Aorta (tissue), 5 donors: Measurements from ENCODE around the gene B4GALT3. TPM values are rescaled to one million over a fixed set of nuclear protein-coding genes. Genes with fewer than 3 reads are reported as not detected.

Experiments used
- ATAC-seq: fragments of 200-7000 bp; cut with Tn5 transposase; one replicate; pipeline ENCODE4 v1.9.1; 2022; ENCODE audit warnings: moderate library complexity; ENCODE audit not compliant: low FRiP score
- DNase-seq, 2 donors: peaks; one replicate each; pipeline ENCODE4 v3.0.0-alpha.2; 2020
- H3K27ac ChIP-seq, 2 donors: one replicate each; pipeline ENCODE4 v1.5.1; 2013; ENCODE audit warnings: low read length in 2 of 2, mild to moderate bottlenecking in 2 of 2, moderate library complexity in 2 of 2, control low read depth in 1 of 2, inconsistent platforms in 1 of 2, low read depth in 1 of 2
- H3K27me3 ChIP-seq, 2 donors: one replicate each; pipeline ENCODE4 v1.6.1; 2013; ENCODE audit warnings: control low read depth in 1 of 2, low read length in 1 of 2, mild to moderate bottlenecking in 1 of 2, moderate library complexity in 1 of 2; ENCODE audit not compliant: insufficient read depth in 2 of 2, control insufficient read depth in 1 of 2
- H3K36me3 ChIP-seq, 2 donors: one replicate each; pipeline ENCODE4 v1.6.1; 2013; ENCODE audit warnings: control low read depth in 1 of 2, low read length in 1 of 2, mild to moderate bottlenecking in 1 of 2; ENCODE audit not compliant: insufficient read depth in 2 of 2, control insufficient read depth in 1 of 2
- H3K4me1 ChIP-seq, 2 donors: one replicate each; pipeline ENCODE4 v1.6.1; 2013; ENCODE audit warnings: low read length in 2 of 2, control low read depth in 1 of 2, mild to moderate bottlenecking in 1 of 2, moderate library complexity in 1 of 2; ENCODE audit not compliant: insufficient read depth in 2 of 2, control insufficient read depth in 1 of 2
- H3K4me3 ChIP-seq, 2 donors: one replicate each; pipeline ENCODE4 v1.5.1; 2013; ENCODE audit warnings: low read length in 2 of 2, control low read depth in 1 of 2, mild to moderate bottlenecking in 1 of 2
- H3K9me3 ChIP-seq: one replicate; pipeline ENCODE4 v1.6.1; 2013; ENCODE audit warnings: mild to moderate bottlenecking, low read length; ENCODE audit not compliant: control insufficient read depth
- WGBS, 2 donors: extraction: QIAGEN DNeasy Blood & Tissue Kit; methylation state at CpG; one replicate each; pipeline ENCODE4 v1.1.7; 2013; 5-methylcytosine and 5-hydroxymethylcytosine counted together
- intact Hi-C, 2 donors: fragments of 100-400 bp; cut with DNase I; formaldehyde crosslinking; loops; one replicate each; pipeline versions ENCODE4 v1.14.2 to v1.15.0; 2022
- polyA plus RNA-seq, 2 donors: library from polyadenylated mRNA; stranded (reverse); fragments of 200-250 nt; gene quantifications; one replicate each; pipeline ENCODE4 v1.2.3, GENCODE V29; 2013
- total RNA-seq, 2 donors: library from RNA; stranded (reverse); fragmentation: NEBNext Ultra II Directional; extraction: Animal tissue kit (Norgen Biotek cat#: 25700); gene quantifications; one replicate each; pipeline ENCODE4 v1.2.1, GENCODE V29; 2021
- donor health status: healthy with polysubstance abuse.
- donor health status: Bipolar disorder and iron deficiency.
- donor health status: DM: no; HTN: no; CAD: no.
- donor health status: DM: no; HTN: no; CAD: no.
- donor health status: DM: yes; HTN: yes; CAD: no.

Gene B4GALT3
- total and polyA plus RNA-seq, 4 donors, result 13.9 to 29.8 (median 24.9) TPM

GRCh38 chr1:161157867-161158266, 19.4 kb downstream of the B4GALT3 start:
- 84 to 96% methylated on average over 1 of the region's 1 CpG for WGBS, 2 donors
- H3K36me3 ChIP-seq, result no peaks in the 10 kb centered on the region
- intact Hi-C loops, result loop anchor here in 1 of 2 donors (2.0 kb wide), 1 partner anchor 25 kb away; the partner anchor contains the start of gene DEDD
- peaks cover 0 to 1% of the 10 kb centered on the region in 2 donors for H3K4me1 ChIP-seq
- no peak overlapping the region for H3K4me3 ChIP-seq
- peak in 1 of 2 donors; percentile 2 for DNase-seq
- H3K27ac ChIP-seq, result no peak overlapping the region
- H3K9me3 ChIP-seq, result no peaks in the 10 kb centered on the region
- no peak for ATAC-seq
- H3K27me3 ChIP-seq, result no peaks in the 10 kb centered on the region

- Histone ChIP-seq H3K4me3 (peak within 1 kb of the TSS; percentile 70 to 76), H3K27ac (peak within 1 kb of the TSS; percentile 57 to 86), H3K36me3 (no peaks in the 10 kb centered on the region), H3K9me3 (no peaks in the 10 kb centered on the region), H3K27me3 (no peaks in the 10 kb centered on the region), H3K4me1 (peaks cover 0 to 1% of the 10 kb centered on the region in 2 donors)
- 0 to 1% methylated on average over 33 of the region's 33 CpGs for WGBS, 2 donors
- peak; percentile 89 to 90 for DNase-seq
- intact Hi-C loops, result loop anchor here in 1 of 2 donors (2.0 kb wide), 1 partner anchor 21 kb away; the partner anchor contains the start of gene DEDD
- peak; percentile 95 for ATAC-seq
These were observed 23.5 kb downstream of the B4GALT3 start, which contains the start of gene UFC1 for GRCh38 chr1:161153682-161154337. Gene UFC1 (plus strand): TSS chr1:161153978. CDS start chr1:161153998, 20 bp downstream.

DNA sequence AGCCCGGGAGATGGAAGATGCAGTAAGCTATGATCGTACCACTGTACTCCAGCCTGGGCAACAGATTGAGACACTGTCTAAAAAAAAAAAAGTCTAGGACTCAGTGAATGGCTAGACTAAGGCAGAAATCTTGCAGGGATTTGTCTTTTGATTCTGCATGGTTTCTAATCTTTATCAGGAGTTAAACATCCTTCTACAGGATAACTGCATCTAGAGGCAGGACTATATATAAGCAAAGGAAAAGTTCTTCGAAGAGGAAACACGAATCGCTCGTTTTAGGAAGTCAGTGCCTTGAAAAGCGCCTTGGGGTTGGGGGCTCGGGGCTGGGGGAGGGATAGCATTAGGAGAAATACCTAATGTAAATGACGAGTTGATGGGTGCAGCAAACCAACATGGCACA, 24.1 kb downstream of the B4GALT3 start:
- Histone ChIP-seq H3K27me3 (no peaks in the 10 kb centered on the region), H3K4me3 (peak overlapping the region; percentile 70 to 76), H3K9me3 (no peaks in the 10 kb centered on the region), H3K4me1 (peaks cover 0 to 1% of the 10 kb centered on the region in 2 donors), H3K36me3 (no peaks in the 10 kb centered on the region), H3K27ac (peak overlapping the region in 1 of 2 donors; percentile 57)
- intact Hi-C loops, result loop anchor here in 1 of 2 donors (2.0 kb wide), 1 partner anchor 20 kb away; the partner anchor contains the start of gene DEDD
- ATAC-seq (no peak), DNase-seq (no peak)
- WGBS, 2 donors, result 15 to 18% methylated on average over 9 of the region's 9 CpGs

- no peaks in the 10 kb centered on the region for H3K9me3 ChIP-seq
- 71 to 78% methylated on average over 3 of the region's 3 CpGs for WGBS, 2 donors
- H3K4me1 ChIP-seq, result no peaks in the 10 kb centered on the region
- ATAC-seq, result no peak
- H3K4me3 ChIP-seq, result no peak overlapping the region
- H3K27me3 ChIP-seq, result no peaks in the 10 kb centered on the region
- intact Hi-C loops, result no loop called here
- H3K27ac ChIP-seq, result no peak overlapping the region
- DNase-seq, result no peak
- H3K36me3 ChIP-seq, result no peaks in the 10 kb centered on the region
These were observed 31.5 kb downstream of the B4GALT3 start for GRCh38 chr1:161145832-161146231.

GRCh38 chr1:161140755-161141400, 36.4 kb downstream of the B4GALT3 start:
- no peaks in the 10 kb centered on the region for H3K9me3 ChIP-seq
- H3K27me3 ChIP-seq, result no peaks in the 10 kb centered on the region
- no peak overlapping the region for H3K27ac ChIP-seq
- intact Hi-C loops, result no loop called here
- ATAC-seq, result no peak
- H3K4me1 ChIP-seq, result no peaks in the 10 kb centered on the region
- H3K36me3 ChIP-seq, result no peaks in the 10 kb centered on the region
- WGBS, 2 donors, result 92 to 94% methylated on average over 29 of the region's 29 CpGs
- H3K4me3 ChIP-seq, result no peak overlapping the region
- DNase-seq, result no peak

DNA sequence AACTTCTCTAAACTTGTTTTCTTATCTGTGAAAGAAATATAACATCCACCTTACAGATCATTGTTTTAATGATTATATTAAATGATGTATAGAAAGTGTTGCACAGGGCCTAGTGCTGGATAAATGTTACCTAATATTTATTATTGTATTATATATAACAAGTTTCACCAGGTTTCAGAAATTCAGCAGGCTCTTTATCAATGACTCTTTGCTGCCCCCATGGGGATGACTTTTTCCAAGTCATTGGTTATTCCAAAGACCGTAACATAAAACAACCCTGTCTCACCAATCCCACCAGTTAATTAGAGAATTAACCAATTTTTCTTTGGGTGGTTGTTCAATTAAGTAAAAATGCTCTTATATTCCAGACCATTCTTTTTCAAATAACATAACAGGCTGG, 37.5 kb downstream of the B4GALT3 start:
- no peaks in the 10 kb centered on the region for H3K9me3 ChIP-seq
- DNase-seq, result no peak
- no peaks in the 10 kb centered on the region for H3K4me1 ChIP-seq
- no peak for ATAC-seq
- no peaks in the 10 kb centered on the region for H3K27me3 ChIP-seq
- intact Hi-C loops, result no loop called here
- H3K4me3 ChIP-seq, result no peak overlapping the region
- WGBS, 2 donors, result 25 to 32% methylated on average over 1 of the region's 1 CpG
- H3K27ac ChIP-seq, result no peak overlapping the region
- no peaks in the 10 kb centered on the region for H3K36me3 ChIP-seq

DNA sequence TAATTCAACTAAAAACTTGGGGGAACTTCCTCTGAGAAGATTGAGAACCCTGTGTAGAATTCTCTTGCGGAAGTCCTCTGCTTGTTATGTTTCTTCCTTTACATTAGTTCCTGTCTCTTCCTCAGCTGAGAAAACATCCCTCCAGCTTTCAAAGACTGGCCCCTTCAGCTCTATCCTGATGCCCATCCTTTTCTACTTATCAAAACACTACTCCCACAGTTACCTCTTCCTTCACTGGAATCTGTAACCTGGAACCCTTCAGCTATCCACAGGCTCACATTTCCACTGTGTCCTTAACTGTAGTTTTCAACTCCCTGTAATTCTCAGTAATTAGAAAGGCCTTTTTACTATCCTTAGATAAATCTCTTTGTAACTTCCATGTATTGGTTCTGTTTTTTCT, 38.9 kb downstream of the B4GALT3 start:
- DNase-seq, result no peak
- Histone ChIP-seq H3K9me3 (no peaks in the 10 kb centered on the region), H3K27me3 (no peaks in the 10 kb centered on the region), H3K4me3 (no peak overlapping the region), H3K36me3 (no peaks in the 10 kb centered on the region), H3K27ac (no peak overlapping the region), H3K4me1 (no peaks in the 10 kb centered on the region)
- intact Hi-C loops, result no loop called here
- 60 to 77% methylated on average over 1 of the region's 1 CpG for WGBS, 2 donors
- no peak for ATAC-seq

DNA sequence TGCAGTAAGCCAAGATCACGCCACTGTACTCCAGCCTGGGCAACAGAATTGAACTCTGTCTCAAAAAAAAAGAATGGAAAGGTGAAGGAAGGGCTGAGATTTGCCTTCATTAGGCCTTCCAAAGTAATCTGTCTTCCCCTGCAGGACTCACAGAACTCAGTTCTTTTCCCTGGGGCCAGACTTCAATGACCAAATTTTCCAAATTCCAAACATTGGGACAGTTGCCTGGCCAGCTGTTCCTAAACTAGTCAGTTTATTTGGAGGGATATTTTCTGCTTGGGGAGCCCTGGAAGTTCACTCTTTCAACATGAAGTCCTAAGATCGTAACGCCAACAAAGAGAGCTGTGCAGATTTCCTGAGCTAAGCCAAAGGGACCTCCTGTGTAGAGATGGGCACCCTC, 39.4 kb downstream of the B4GALT3 start:
- H3K27me3 ChIP-seq, result no peaks in the 10 kb centered on the region
- 55 to 65% methylated on average over 3 of the region's 3 CpGs for WGBS, 2 donors
- H3K36me3 ChIP-seq, result no peaks in the 10 kb centered on the region
- ATAC-seq (no peak), DNase-seq (no peak)
- no peak overlapping the region for H3K4me3 ChIP-seq
- no peaks in the 10 kb centered on the region for H3K4me1 ChIP-seq
- intact Hi-C loops, result no loop called here
- H3K27ac ChIP-seq, result no peak overlapping the region
- H3K9me3 ChIP-seq, result no peaks in the 10 kb centered on the region
